Motor neuron (in vitro differentiated cells): ENCODE results near the gene DNAJB2. TPM values are rescaled to one million over a fixed set of nuclear protein-coding genes. Genes with fewer than 3 reads are reported as not detected.

Experiments
- ATAC-seq, 8 experiments: fragments of 200-7000 bp; cut with Tn5 transposase; replicated peaks in 6 of 8; 2 replicates each; pipeline ENCODE4 v1.8.0; 2021; ENCODE audit warnings: mild to moderate bottlenecking in 8 of 8, moderate library complexity in 8 of 8
- H3K27ac ChIP-seq, 2 donors: fragments of 250-450 bp; sonication (Bioruptor Pico); 2 replicates each; pipeline ENCODE4 v1.9.0; 2021; ENCODE audit warnings: antibody characterized with exemption in 2 of 2, mild to moderate bottlenecking in 2 of 2, moderate library complexity in 1 of 2
- H3K4me1 ChIP-seq, 2 donors: fragments of 250-450 bp; sonication (Bioruptor Pico); replicated peaks in 1 of 2; 2 replicates each; pipeline ENCODE4 v1.6.1; 2021; ENCODE audit warnings: antibody characterized with exemption in 2 of 2, mild to moderate bottlenecking in 2 of 2, moderate library complexity in 1 of 2
- H3K4me3 ChIP-seq, 5 donors: fragments of 250-450 bp; sonication (Bioruptor Pico); 2 replicates each; pipeline ENCODE4 v1.9.0; 2021; ENCODE audit warnings: antibody characterized with exemption in 5 of 5, mild to moderate bottlenecking in 5 of 5, moderate library complexity in 4 of 5
- WGBS, 10 experiments: fragments of 450-650 bp; shearing (Covaris generic); methylation state at CpG; one replicate each; pipeline ENCODE4 v1.0.0; 2022; 5-methylcytosine and 5-hydroxymethylcytosine counted together
- in situ Hi-C, 9 experiments: fragments of 400-800 bp; cut with MboI; loops; one replicate each; pipeline ENCODE4 v1.15.0; 2021; ENCODE audit warnings: low sequenced_read_pairs in 9 of 9, low pct_unique_long_range_greater_than_20kb in 2 of 9; ENCODE audit not compliant: unreplicated experiment in 9 of 9
- total RNA-seq, 8 experiments: library from RNA; unstranded; fragments of 300-600 nt; gene quantifications; 2 replicates each; pipeline versions ENCODE4 v1.2.3 to v1.2.4, GENCODE V29; 2022

Gene DNAJB2
- total RNA-seq, 8 experiments from 2014 or later = 25.2 to 131 (median 55.0) TPM

- peaks cover 0 to 4% of the 10 kb centered on the region in 2 donors for H3K4me1 ChIP-seq
- peak; percentile 29 to 94 (median 54) for ATAC-seq
- H3K4me3 ChIP-seq = peak overlapping the region in 2 of 5 donors; percentile 10 to 18
- in situ Hi-C loops = no loop called here
- no peak overlapping the region for H3K27ac ChIP-seq
- 0 to 80% (median 13%) methylated on average over 1 to 22 of the region's 39 CpGs; no CpG with 5 or more reads in 3 of the 10 experiments for WGBS, 10 experiments
These were observed 52.5 kb downstream of the DNAJB2 start for GRCh38 chr2:219331560-219332213.

- in situ Hi-C loops = no loop called here
- Histone ChIP-seq H3K27ac (no peak within 1 kb of the TSS), H3K4me3 (peak within 1 kb of the TSS in 2 of 5 donors; percentile 10 to 18), H3K4me1 (peaks cover 0 to 4% of the 10 kb centered on the region in 2 donors)
- peak in 5 of 8 experiments; percentile 16 to 34 (median 31) for ATAC-seq
- 0 to 17% (median 5%) methylated on average over 1 to 2 of the region's 24 CpGs; no CpG with 5 or more reads in 6 of the 10 experiments for WGBS, 10 experiments
These were observed 53.4 kb downstream of the DNAJB2 start, which contains the start of gene RESP18 for GRCh38 chr2:219332542-219332941. TSS of gene RESP18 (minus strand) at chr2:219332744.

DNA sequence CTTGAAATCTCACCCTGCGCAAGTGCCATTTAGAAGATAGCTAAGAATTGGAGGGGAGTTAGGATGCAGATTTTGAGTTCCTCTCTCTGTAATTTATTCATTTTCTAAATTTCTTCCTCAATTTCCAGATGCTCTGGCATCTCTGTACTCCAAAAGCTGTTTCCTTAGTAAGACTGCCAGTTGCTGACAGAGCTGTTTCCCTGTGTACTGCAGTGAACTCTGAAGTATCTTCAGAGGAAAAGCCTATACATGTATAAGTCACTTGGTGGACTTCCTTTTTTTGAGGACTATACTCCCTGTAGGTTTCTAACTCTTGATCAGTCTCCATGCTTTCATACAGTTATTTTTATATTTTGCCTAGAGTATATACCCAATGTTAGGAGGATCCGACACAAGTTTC lies 54.9 kb downstream of the DNAJB2 start:
- Histone ChIP-seq H3K27ac (no peak overlapping the region), H3K4me3 (no peak overlapping the region), H3K4me1 (peaks cover 0 to 4% of the 10 kb centered on the region in 2 donors)
- no peak for ATAC-seq
- WGBS, 10 experiments = 60 to 100% (median 86%) methylated on average over 1 to 2 of the region's 2 CpGs; no CpG with 5 or more reads in 2 of the 10 experiments
- in situ Hi-C loops = no loop called here

DNA sequence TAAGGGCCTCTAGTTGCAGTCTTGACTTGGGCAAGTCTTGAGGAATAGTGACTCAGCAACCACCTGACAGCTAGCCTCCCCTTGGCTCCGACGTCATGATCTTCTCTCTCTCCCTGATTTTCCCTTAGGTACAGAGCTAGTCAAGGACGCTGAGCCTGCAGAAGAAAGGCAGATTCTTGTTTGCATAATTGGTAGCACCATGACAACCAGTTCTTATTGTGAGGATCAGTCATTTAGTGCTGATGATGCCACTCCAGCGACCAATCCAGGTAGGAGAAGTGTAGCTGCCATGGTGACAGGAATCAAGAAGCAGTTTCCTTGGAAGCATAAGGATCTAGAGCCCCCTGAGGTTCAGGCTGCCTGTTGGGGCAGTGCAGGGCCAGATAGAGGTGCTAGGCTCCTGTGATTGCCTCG lies 56.2 kb downstream of the DNAJB2 start:
- no peak overlapping the region for H3K27ac ChIP-seq
- in situ Hi-C loops = no loop called here
- H3K4me1 ChIP-seq = peaks cover 0 to 4% of the 10 kb centered on the region in 2 donors
- WGBS, 10 experiments = 0 to 48% (median 31%) methylated on average over 1 to 5 of the region's 5 CpGs; no CpG with 5 or more reads in 2 of the 10 experiments
- ATAC-seq = peak in 7 of 8 experiments; percentile 25 to 87 (median 86)
- H3K4me3 ChIP-seq = no peak overlapping the region

Other genes with a start within 250 kb of the DNAJB2 start
- gene CFAP65, start 237.8 kb upstream of the DNAJB2 start, total RNA-seq = 1 to 10 TPM in 3 of 8 experiments, under 1 TPM in 5; 0.46 to 6.3 (median 0.66) TPM
- gene IHH, start 218.4 kb upstream of the DNAJB2 start, total RNA-seq = under 1 TPM in 5 of 8 experiments, not detected in 3; 0.08 to 0.57 (median 0.46) TPM
- 10 to 100 TPM in 6 of 8 experiments, 1 to 10 TPM in 2; 7.3 to 55.7 (median 15.5) TPM for gene NHEJ1, start 118.6 kb upstream of the DNAJB2 start, total RNA-seq
- 1 to 10 TPM in 3 of 8 experiments, under 1 TPM in 5; 0.13 to 3.4 (median 0.54) TPM for gene SLC23A3, start 109.3 kb upstream of the DNAJB2 start, total RNA-seq
- 10 to 100 TPM; 18.2 to 44.9 (median 37.5) TPM for gene CNPPD1, start 102.4 kb upstream of the DNAJB2 start, total RNA-seq
- gene RETREG2, start 101.1 kb upstream of the DNAJB2 start, total RNA-seq = 100 to 1,000 TPM in 1 of 8 experiments, 10 to 100 TPM in 7; 41.0 to 102 (median 69.0) TPM
- 10 to 100 TPM; 19.7 to 35.8 (median 25.7) TPM for gene ZFAND2B, start 72.6 kb upstream of the DNAJB2 start, total RNA-seq
- gene ABCB6, start 60.4 kb upstream of the DNAJB2 start, total RNA-seq = 100 to 1,000 TPM in 1 of 8 experiments, 10 to 100 TPM in 7; 14.2 to 122 (median 34.5) TPM
- gene ATG9A, start 49.7 kb upstream of the DNAJB2 start, total RNA-seq = 10 to 100 TPM; 21.5 to 50.5 (median 34.4) TPM
- gene ANKZF1, start 49.6 kb upstream of the DNAJB2 start, total RNA-seq = 10 to 100 TPM; 24.3 to 78.1 (median 48.1) TPM
- gene GLB1L, start 33.9 kb upstream of the DNAJB2 start, total RNA-seq = 10 to 100 TPM in 1 of 8 experiments, 1 to 10 TPM in 7; 5.6 to 30.7 (median 7.5) TPM
- 10 to 100 TPM; 14.6 to 36.9 (median 23.7) TPM for gene STK16, start 33.9 kb upstream of the DNAJB2 start, total RNA-seq
- under 1 TPM in 3 of 8 experiments, not detected in 5; 0.13 to 0.28 (median 0.14) TPM for gene TUBA4B, start 26.1 kb upstream of the DNAJB2 start, total RNA-seq
- 10 to 100 TPM in 2 of 8 experiments, 1 to 10 TPM in 6; 2.3 to 23.4 (median 4.7) TPM for gene TUBA4A, start 25.4 kb upstream of the DNAJB2 start, total RNA-seq
- gene PTPRN, start 30.0 kb downstream of the DNAJB2 start, total RNA-seq = 100 to 1,000 TPM in 1 of 8 experiments, 10 to 100 TPM in 4, 1 to 10 TPM in 1, under 1 TPM in 2; 0.92 to 159 (median 15.3) TPM
- 1 to 10 TPM in 1 of 8 experiments, not detected in 7; 1.1 TPM for gene RESP18, start 53.4 kb downstream of the DNAJB2 start, total RNA-seq
- gene DNPEP, start 108.5 kb downstream of the DNAJB2 start, total RNA-seq = 10 to 100 TPM; 12.7 to 63.4 (median 27.9) TPM
- 1 to 10 TPM in 1 of 8 experiments, under 1 TPM in 5, not detected in 2; 0.33 to 1.0 (median 0.76) TPM for gene DES, start 139.0 kb downstream of the DNAJB2 start, total RNA-seq
- 10 to 100 TPM in 7 of 8 experiments, 1 to 10 TPM in 1; 5.5 to 47.6 (median 26.1) TPM for gene SPEG, start 155.5 kb downstream of the DNAJB2 start, total RNA-seq
- 10 to 100 TPM; 11.9 to 59.7 (median 27.0) TPM for gene GMPPA, start 219.5 kb downstream of the DNAJB2 start, total RNA-seq
- gene ASIC4, start 235.1 kb downstream of the DNAJB2 start, total RNA-seq = 10 to 100 TPM in 4 of 8 experiments, 1 to 10 TPM in 2, under 1 TPM in 2; 0.31 to 83.2 (median 19.4) TPM